Suppressor macrophage treated with lipopolysaccharide for 1 hour (primary cell): ENCODE results near the gene CHST10.
A peak's percentile ranks its signal among the peaks of the same experiment; 100 is the strongest.
"Not testable (repeated sequence)": the region's sequence is repeated elsewhere in the genome, so short reads cannot be mapped to it uniquely, and the experiment has no call there.

ENCODE experiments used
- DNase-seq, 3 donors: peaks; one replicate each; pipeline ENCODE4 v3.0.0-alpha.2; 2020 to 2022

The CHST10 gene

GRCh38 chr2:100416935-100417710 is at the start of gene CHST10:
Gene CHST10, minus strand, starts transcription at chr2:100417668. Its CDS starts 10,993 bp downstream, at chr2:100406675.
- DNase-seq: peak; percentile 57 to 79 (median 58)

GRCh38 chr2:100460904-100461530 is 43.5 kb upstream of the CHST10 start:
- DNase-seq: peak; percentile 31 to 60 (median 51)

DNA sequence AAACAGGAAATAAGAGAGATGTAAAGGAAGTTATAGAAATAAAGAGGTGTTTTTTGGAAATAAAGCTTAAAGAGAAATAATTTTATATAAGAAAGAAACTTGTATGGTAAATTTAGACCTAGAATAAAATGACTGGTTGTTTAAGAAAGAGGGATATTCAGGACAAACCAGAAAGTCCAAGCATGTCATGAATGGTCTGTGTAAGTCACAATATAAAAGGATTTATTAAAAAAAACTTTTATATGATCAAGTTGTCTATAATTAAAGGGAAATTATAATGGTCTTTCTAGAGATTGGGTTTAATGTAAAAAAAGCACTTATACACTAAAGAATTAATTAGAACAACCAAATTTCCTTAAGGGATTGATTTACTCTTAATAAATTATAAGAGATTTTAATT is 38.9 kb upstream of the CHST10 start:
- not testable (repeated sequence) for DNase-seq

- DNase-seq: no peak
Measured at GRCh38 chr2:100453853-100454252, 36.4 kb upstream of the CHST10 start.

- no peak for DNase-seq
Measured at GRCh38 chr2:100451734-100452133, 34.3 kb upstream of the CHST10 start.

GRCh38 chr2:100451092-100451491 is 33.6 kb upstream of the CHST10 start:
- peak; percentile 43 to 56 (median 51) for DNase-seq

- no peak for DNase-seq
Measured at GRCh38 chr2:100446696-100447095, 29.2 kb upstream of the CHST10 start.

DNA sequence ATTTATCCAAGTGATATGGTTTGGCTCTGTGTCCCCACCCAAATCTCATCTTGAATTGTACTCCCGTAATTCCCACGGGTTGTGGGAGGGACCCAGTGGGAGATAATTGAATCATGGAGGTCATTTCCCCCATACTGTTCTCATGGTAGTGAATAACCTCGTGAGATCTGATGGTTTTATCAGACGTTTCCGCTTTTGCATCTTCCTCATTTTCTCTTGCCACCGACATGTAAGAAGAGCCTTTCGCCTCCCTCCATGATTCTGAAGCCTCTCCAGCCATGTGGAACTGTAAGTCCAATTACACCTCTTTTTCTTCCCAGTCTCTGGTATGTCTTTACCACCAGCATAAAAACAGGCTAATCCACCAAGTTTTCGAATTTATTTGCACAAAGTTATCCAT is 20.3 kb upstream of the CHST10 start:
- no peak for DNase-seq

GRCh38 chr2:100429726-100430125 is 12.3 kb upstream of the CHST10 start:
- DNase-seq: peak in 1 of 3 donors; percentile 10

DNA sequence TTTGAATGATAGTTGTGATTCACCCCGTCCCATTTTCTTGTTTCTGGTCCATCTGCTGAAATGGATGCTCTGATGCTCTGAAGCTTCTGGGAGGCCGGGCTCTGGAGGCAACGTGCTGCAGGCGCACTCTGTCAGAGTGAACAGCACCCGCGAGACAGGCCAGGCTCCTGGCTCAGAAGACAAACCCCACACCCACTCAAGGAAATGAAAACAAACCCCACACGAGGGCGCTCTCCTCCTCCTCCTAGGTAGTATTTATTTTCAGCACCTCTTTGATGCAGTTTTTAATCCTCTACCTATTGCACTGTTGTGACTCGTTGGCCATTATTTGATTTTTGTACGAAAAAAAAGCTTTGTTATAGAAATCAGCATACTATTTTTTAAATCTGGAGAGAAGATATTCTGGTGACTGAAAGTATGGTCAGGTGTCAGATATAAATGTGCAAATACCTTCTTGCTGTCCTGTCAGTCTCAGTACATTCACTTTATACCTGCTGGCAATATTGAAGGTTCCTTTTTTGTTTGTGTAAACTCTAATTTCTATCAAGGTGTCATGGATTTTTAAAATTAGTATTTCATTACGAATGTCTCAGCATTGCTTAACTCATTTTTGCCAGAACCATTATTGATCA is 10.3 kb upstream of the CHST10 start:
- peak; percentile 65 to 83 (median 75) for DNase-seq

GRCh38 chr2:100427111-100427510 is 9.6 kb upstream of the CHST10 start:
- no peak for DNase-seq

GRCh38 chr2:100426384-100426720 is 8.9 kb upstream of the CHST10 start:
- DNase-seq: no peak

GRCh38 chr2:100425573-100426383 is 8.3 kb upstream of the CHST10 start:
- DNase-seq: peak; percentile 23 to 59 (median 50)

DNA sequence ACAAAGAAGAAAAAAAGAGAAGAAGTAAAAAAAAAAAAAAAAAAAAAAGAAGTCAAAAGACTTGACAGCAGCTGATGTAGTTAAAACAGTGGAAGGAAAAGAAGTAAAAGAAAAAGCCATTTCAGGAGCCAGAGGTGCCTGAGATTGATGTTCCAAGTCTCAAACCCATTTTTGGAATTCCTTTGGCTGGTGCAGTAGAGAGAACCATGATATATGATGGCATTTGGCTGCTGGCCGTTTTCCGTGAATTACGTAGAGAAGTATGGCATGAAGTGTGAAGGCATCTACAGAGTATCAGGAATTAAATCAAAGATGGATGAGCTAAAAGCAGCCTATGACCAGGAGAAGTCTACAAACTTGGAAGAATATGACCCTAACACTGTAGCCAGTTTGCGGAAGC is 7.6 kb upstream of the CHST10 start:
- no peak for DNase-seq

DNA sequence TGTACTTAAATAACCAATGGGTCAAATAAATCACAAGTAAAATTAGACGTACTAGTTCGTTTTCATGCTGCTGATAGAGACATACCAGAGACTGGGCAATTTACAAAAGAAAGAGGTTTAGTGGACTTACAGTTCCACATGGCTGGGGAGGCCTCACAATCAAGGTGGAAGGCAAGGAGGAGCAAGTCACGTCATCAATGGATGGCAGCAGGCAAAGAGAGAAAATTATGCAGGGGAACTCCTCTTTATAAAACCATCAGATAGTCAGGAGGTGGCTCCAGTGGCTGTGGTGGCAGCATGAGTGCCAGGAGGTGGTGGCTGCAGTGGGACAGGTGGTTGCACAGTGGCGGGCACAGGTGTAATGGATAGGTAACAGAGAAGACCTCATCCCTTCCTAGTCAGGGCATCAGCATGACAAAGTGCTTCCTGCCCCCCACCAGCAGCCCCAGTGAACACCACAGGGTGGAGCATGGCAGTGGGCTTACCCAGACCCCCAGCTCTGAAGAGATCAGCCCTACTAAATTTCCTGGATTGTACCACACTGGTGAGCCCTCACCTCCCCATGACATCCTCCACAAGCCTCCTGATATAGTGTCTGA is 6.9 kb upstream of the CHST10 start:
- DNase-seq: no peak

GRCh38 chr2:100423631-100424030 is 6.2 kb upstream of the CHST10 start:
- DNase-seq: no peak

- DNase-seq: peak; percentile 37 to 58 (median 55)
Measured at GRCh38 chr2:100422320-100423055, 5.0 kb upstream of the CHST10 start.

DNA sequence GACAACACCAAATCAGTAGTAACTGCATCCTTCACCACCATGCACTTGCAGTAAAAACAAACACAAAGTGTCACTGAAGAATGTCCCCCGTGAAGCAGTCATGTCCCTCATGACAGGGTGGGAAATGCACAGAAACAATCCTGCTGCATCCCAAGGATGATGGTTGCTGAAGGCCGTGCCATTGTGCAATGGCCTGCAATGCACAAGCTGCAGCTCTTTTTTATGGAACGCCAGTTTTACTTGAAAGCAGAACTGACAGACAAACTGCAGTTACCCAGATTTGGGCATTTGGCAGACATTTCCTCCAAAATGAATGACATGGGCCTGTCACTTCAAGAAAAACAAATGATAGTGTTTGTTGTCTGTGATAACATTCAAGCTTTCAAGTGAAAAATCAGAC is 2.4 kb upstream of the CHST10 start:
- peak in 2 of 3 donors; percentile 14 to 30 for DNase-seq

GRCh38 chr2:100418406-100418962 is 1.0 kb upstream of the CHST10 start:
- DNase-seq: no peak

DNA sequence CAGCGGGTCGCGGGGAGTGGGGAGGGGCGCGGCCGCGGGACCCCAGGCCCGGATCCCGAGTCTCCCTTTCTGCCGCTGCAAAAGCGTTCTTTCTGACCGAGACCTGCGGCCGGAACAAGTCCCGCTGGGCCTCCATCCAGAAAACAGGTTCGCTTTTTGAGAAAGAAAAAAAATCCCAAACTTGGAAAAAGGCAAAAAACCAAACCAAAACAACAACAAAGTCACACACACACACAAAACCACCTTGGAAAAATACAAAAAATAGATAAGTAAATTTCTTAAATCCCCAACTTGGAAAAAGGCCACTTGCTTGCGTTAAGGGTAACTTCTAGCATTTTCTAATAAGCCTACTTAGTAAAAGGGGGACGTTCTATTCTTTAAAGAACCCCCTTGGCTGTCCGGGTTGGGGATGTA is 250 bp upstream of the CHST10 start:
- DNase-seq: no peak

DNA sequence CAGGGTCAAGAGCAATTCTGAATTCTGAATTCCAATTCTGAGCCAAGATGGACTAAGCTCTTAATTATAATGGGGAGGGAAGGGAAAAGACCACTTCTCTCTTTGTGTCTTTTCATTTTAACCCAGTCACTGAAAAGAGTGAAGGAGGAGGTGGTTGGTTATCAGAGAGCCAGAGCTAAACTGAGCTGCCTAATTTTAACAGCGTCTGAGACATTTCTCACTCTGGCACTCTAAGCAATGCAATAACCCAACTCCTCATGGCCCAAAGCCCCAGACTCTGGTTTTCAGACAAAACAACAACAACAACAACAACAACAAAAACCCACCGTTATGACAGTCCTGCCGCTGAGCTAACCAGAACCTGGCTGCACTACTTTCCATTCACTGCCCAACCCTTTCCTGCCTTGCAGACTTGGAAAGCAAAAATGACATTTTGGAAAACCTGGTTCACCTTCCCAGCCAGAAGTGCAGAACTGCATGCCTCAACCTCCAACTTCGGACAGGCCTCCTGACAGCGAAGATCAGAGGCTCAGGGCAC is 1.0 kb downstream of the CHST10 start:
- no peak for DNase-seq
